Esophagus muscularis mucosa (tissue), 4 donors: ENCODE results near the gene RNGTT.

Source experiments
- EP300 ChIP-seq: sonication (generic); formaldehyde crosslinking; IDR thresholded peaks from one replicate; pipeline ENCODE4 v1.6.1; 2017; ENCODE audit warnings: antibody characterized with exemption
- POLR2A ChIP-seq: fragments of 450-650 bp; IDR thresholded peaks from one replicate; pipeline ENCODE4 v1.6.1; 2017; ENCODE audit warnings: antibody characterized with exemption, moderate library complexity, mild to moderate bottlenecking, low read depth
- POLR2AphosphoS5 ChIP-seq, 2 donors: sonication (generic); formaldehyde crosslinking; IDR thresholded peaks; one replicate each; pipeline ENCODE4 v1.6.1; 2017; ENCODE audit warnings: antibody characterized with exemption in 2 of 2
- TF ChIP-seq, protein P1 (sequence below), 3 experiments: fragments of 200-600 bp in 2 of 3; fragments of 450-650 bp in 1 of 3; sonication (generic) in 2 of 3; IDR thresholded peaks; one replicate each; pipeline ENCODE4 v1.5.1; 2017 to 2019; ENCODE audit warnings: antibody characterized with exemption in 3 of 3, mild to moderate bottlenecking in 2 of 3, moderate library complexity in 1 of 3

DNA sequence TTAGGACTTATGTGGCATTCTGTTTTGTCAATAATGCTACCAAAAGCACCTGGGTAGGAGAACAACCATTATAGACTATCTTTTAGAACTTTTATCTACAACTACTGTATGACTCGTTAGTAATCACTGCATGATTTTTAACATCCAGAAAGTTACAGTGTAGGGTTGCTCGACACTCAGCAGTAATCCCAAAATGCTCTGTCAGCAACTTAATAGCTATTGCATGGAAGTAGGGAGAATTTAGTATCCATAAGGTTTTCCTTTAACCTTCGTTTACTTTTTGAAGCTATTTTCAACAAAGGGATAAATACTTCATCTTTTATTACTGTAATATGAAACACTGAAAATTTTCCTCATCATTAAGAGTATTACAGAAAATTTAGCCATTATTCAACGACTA, 309.5 kb downstream of the RNGTT start:
- TF ChIP-seq, protein P1, sequence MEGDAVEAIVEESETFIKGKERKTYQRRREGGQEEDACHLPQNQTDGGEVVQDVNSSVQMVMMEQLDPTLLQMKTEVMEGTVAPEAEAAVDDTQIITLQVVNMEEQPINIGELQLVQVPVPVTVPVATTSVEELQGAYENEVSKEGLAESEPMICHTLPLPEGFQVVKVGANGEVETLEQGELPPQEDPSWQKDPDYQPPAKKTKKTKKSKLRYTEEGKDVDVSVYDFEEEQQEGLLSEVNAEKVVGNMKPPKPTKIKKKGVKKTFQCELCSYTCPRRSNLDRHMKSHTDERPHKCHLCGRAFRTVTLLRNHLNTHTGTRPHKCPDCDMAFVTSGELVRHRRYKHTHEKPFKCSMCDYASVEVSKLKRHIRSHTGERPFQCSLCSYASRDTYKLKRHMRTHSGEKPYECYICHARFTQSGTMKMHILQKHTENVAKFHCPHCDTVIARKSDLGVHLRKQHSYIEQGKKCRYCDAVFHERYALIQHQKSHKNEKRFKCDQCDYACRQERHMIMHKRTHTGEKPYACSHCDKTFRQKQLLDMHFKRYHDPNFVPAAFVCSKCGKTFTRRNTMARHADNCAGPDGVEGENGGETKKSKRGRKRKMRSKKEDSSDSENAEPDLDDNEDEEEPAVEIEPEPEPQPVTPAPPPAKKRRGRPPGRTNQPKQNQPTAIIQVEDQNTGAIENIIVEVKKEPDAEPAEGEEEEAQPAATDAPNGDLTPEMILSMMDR (IDR thresholded peaks at IDR 0.05), result no peak
- TF ChIP-seq POLR2AphosphoS5 (IDR thresholded peaks at IDR 0.05) (no peak), EP300 (no peak), POLR2A (no peak)
